ENCODE measurements around the gene OBSCN.

OBSCN gene

GRCh38 chr1:228385232-228385631 lies 177.4 kb downstream of the OBSCN start:
- DNase-seq, result no peak

- DNase-seq, result no peak
Observed at GRCh38 chr1:228387321-228387720, 179.5 kb downstream of the OBSCN start.

- no peak for DNase-seq
Observed at GRCh38 chr1:228390649-228391048, 182.8 kb downstream of the OBSCN start.

GRCh38 chr1:228391411-228392020 lies 183.7 kb downstream of the OBSCN start:
- DNase-seq, result no peak

GRCh38 chr1:228392111-228392936 lies 184.5 kb downstream of the OBSCN start:
- DNase-seq, result no peak

- peak; percentile 9 to 22 for DNase-seq
Observed at GRCh38 chr1:228393268-228393701, 185.4 kb downstream of the OBSCN start.

- DNase-seq, result no peak
Observed at GRCh38 chr1:228393811-228394570, 186.1 kb downstream of the OBSCN start.

GRCh38 chr1:228394571-228395394 lies 186.9 kb downstream of the OBSCN start:
- DNase-seq, result no peak

- no peak for DNase-seq
Observed at GRCh38 chr1:228396770-228397662, 189.2 kb downstream of the OBSCN start.

GRCh38 chr1:228397966-228398365 lies 190.1 kb downstream of the OBSCN start:
- DNase-seq, result no peak

- DNase-seq, result no peak
Observed at GRCh38 chr1:228398741-228399461, 191.1 kb downstream of the OBSCN start.

- DNase-seq, result no peak
Observed at GRCh38 chr1:228399531-228400236, 191.8 kb downstream of the OBSCN start.

- DNase-seq, result no peak
Observed at GRCh38 chr1:228400237-228400651, 192.4 kb downstream of the OBSCN start.

- DNase-seq, result no peak
Observed at GRCh38 chr1:228400692-228401454, 193.0 kb downstream of the OBSCN start.

GRCh38 chr1:228401782-228402640 lies 194.2 kb downstream of the OBSCN start:
- DNase-seq, result no peak

GRCh38 chr1:228402641-228403025 lies 194.8 kb downstream of the OBSCN start:
- DNase-seq, result no peak

- no peak for DNase-seq
Observed at GRCh38 chr1:228403231-228403631, 195.4 kb downstream of the OBSCN start.

- no peak for DNase-seq
Observed at GRCh38 chr1:228404107-228404720, 196.4 kb downstream of the OBSCN start.
